GM19240 (cell line): Measurements from ENCODE around the gene ERVW-1.

Source experiments
- DNase-seq: peaks from one replicate; pipeline ENCODE4 v3.0.0; 2011; ENCODE audit warnings: low spot score; ENCODE audit not compliant: insufficient read length

The ERVW-1 gene

GRCh38 chr7:92427193-92427592 lies 50.6 kb downstream of the ERVW-1 start:
- no peak for DNase-seq

- no peak for DNase-seq
These were observed 52.3 kb downstream of the ERVW-1 start for GRCh38 chr7:92425311-92425947.

DNA sequence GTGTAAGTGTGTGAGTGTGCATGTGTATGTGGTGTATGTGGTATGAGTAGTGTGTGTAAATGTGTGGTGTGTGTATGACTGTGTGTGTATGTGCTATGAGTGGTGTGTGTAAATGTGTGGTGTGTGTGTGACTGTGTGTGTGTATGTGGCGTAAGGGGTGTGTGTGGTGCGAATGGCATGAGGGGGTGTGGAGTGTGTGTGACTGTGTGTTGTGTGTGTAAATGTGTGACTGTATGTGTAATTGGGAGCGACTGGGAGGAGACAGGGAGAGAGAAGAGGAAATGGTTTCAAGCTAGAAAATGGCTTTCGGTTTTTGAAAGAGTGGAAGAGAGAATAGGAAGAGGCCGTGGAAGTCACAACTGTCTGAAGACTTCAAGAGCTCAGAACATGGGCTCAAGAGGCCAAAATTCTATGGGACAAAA lies 54.0 kb downstream of the ERVW-1 start:
- no peak for DNase-seq

- no peak for DNase-seq
These were observed 54.8 kb downstream of the ERVW-1 start for GRCh38 chr7:92422926-92423325.

GRCh38 chr7:92421676-92422435 lies 55.9 kb downstream of the ERVW-1 start:
- no peak for DNase-seq
